ENCODE results near the gene SGO1. TPM values are rescaled to one million over a fixed set of nuclear protein-coding genes. Genes with fewer than 3 reads are reported as not detected.

SGO1 gene
- total and polyA plus RNA-seq, 4 donors = 0.44 to 1.0 (median 0.83) TPM

DNA sequence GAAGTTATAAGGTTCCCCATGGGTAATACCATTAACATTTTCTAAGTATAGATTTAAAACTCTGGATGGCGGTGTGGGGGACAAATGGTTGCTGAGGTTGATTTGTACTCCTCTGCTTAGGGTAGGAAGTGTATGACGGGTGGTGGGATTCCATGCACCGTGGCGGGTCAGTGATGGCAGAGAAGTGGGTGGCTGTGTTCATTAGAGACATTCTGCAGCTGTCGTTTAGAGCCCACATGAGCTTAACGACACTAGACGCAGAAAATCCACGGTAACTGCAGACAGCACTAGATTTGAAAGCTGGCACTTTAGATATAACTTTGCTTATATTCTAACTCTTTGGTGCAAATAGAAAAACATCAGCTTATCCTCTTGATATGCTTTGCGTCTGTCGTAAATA is 37.5 kb downstream of the SGO1 start:
- no peak overlapping the region for H3K9ac ChIP-seq (ENCODE audit: insufficient read depth in 1 of 2, low read length in 2 of 2)
- 85 to 90% methylated on average over 10 of the region's 10 CpGs for WGBS, 2 donors
- no peaks in the 10 kb centered on the region for H3K9me3 ChIP-seq (ENCODE audit: control insufficient read depth in 4 of 4, insufficient read depth in 3 of 4, low read length in 3 of 4)
- TF ChIP-seq, protein P1, sequence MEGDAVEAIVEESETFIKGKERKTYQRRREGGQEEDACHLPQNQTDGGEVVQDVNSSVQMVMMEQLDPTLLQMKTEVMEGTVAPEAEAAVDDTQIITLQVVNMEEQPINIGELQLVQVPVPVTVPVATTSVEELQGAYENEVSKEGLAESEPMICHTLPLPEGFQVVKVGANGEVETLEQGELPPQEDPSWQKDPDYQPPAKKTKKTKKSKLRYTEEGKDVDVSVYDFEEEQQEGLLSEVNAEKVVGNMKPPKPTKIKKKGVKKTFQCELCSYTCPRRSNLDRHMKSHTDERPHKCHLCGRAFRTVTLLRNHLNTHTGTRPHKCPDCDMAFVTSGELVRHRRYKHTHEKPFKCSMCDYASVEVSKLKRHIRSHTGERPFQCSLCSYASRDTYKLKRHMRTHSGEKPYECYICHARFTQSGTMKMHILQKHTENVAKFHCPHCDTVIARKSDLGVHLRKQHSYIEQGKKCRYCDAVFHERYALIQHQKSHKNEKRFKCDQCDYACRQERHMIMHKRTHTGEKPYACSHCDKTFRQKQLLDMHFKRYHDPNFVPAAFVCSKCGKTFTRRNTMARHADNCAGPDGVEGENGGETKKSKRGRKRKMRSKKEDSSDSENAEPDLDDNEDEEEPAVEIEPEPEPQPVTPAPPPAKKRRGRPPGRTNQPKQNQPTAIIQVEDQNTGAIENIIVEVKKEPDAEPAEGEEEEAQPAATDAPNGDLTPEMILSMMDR (IDR thresholded peaks at IDR 0.05; ENCODE audit: control extremely low read depth, extremely low read depth) = no peak
- ATAC-seq (ENCODE audit: insufficient read depth, low FRiP score) = no peak
- DNase-seq = peak in 2 of 3 donors; percentile 38
- H3K27ac ChIP-seq (ENCODE audit: low read depth in 1 of 2, low read length in 1 of 2) = no peak overlapping the region
- H3K27me3 ChIP-seq (ENCODE audit: control insufficient read depth in 3 of 3, insufficient read depth in 3 of 3, low read length in 2 of 3) = no peaks in the 10 kb centered on the region
- peaks cover 0 to 36% (median 4%) of the 10 kb centered on the region in 5 donors for H3K4me1 ChIP-seq (ENCODE audit: control insufficient read depth in 5 of 5, insufficient read depth in 5 of 5, low read length in 5 of 5)
- no peak overlapping the region for H3K4me3 ChIP-seq
- H3K36me3 ChIP-seq (ENCODE audit: control insufficient read depth in 4 of 4, insufficient read depth in 4 of 4, low read length in 4 of 4) = peaks cover 0 to 18% (median 3%) of the 10 kb centered on the region in 4 donors

DNA sequence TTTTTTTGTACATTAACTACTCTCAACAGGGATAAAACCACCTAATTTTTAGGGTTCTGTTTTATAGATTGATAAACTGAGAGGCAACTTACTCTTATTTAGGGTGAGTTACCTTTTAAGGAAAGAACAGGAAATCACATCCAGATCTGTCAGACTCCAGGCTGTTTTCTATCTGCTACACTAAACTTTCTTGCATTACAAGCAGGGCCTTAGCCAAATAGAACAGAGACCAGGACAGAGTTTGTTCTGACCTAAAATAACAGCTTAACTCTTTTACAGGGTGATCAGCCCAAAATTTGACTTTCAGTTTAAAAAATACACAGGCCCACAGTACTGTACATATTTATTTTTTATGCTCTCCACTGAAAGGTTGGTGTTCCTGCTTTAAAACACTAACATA is 38.6 kb downstream of the SGO1 start:
- Histone ChIP-seq H3K27me3 (ENCODE audit: control insufficient read depth in 3 of 3, insufficient read depth in 3 of 3, low read length in 2 of 3) (no peaks in the 10 kb centered on the region), H3K9me3 (ENCODE audit: control insufficient read depth in 4 of 4, insufficient read depth in 3 of 4, low read length in 3 of 4) (no peaks in the 10 kb centered on the region), H3K4me1 (ENCODE audit: control insufficient read depth in 5 of 5, insufficient read depth in 5 of 5, low read length in 5 of 5) (peaks cover 0 to 39% (median 4%) of the 10 kb centered on the region in 5 donors), H3K27ac (ENCODE audit: low read depth in 1 of 2, low read length in 1 of 2) (no peak overlapping the region), H3K36me3 (ENCODE audit: control insufficient read depth in 4 of 4, insufficient read depth in 4 of 4, low read length in 4 of 4) (peaks cover 0 to 18% (median 3%) of the 10 kb centered on the region in 4 donors), H3K9ac (ENCODE audit: insufficient read depth in 1 of 2, low read length in 2 of 2) (no peak overlapping the region), H3K4me3 (no peak overlapping the region)
- DNase-seq = peak in 2 of 3 donors; percentile 92 to 93
- no peak for ATAC-seq (ENCODE audit: insufficient read depth, low FRiP score)
- TF ChIP-seq, protein P1 (IDR thresholded peaks at IDR 0.05; ENCODE audit: control extremely low read depth, extremely low read depth) = no peak

DNA sequence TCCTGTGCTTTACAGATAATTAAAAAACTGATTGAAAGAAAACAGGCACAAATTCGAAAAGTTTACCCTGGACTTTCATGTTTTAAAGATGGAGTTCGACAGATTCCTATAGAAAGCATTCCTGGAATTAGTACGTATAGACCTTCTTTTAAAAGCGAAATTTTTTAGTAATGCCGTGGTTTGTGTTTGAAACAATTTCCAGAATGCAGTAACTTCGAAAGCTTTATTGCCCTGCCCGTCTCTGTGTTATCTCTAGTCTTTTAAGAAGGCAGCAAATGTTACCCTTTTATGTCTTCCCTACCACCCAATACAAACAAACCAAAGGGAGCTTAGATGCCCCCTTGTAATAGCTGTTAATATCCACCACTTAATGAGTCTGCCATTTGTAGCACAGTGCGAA is 39.7 kb downstream of the SGO1 start:
- ATAC-seq (ENCODE audit: insufficient read depth, low FRiP score) (no peak), DNase-seq (peak in 1 of 3 donors; percentile 18)
- H3K4me1 ChIP-seq (ENCODE audit: control insufficient read depth in 5 of 5, insufficient read depth in 5 of 5, low read length in 5 of 5) = peaks cover 0 to 48% (median 4%) of the 10 kb centered on the region in 5 donors
- H3K27me3 ChIP-seq (ENCODE audit: control insufficient read depth in 3 of 3, insufficient read depth in 3 of 3, low read length in 2 of 3) = no peaks in the 10 kb centered on the region
- no peaks in the 10 kb centered on the region for H3K9me3 ChIP-seq (ENCODE audit: control insufficient read depth in 4 of 4, insufficient read depth in 3 of 4, low read length in 3 of 4)
- no peak overlapping the region for H3K4me3 ChIP-seq
- peaks cover 0 to 18% (median 3%) of the 10 kb centered on the region in 4 donors for H3K36me3 ChIP-seq (ENCODE audit: control insufficient read depth in 4 of 4, insufficient read depth in 4 of 4, low read length in 4 of 4)
- TF ChIP-seq, protein P1 (IDR thresholded peaks at IDR 0.05; ENCODE audit: control extremely low read depth, extremely low read depth) = no peak
- WGBS, 2 donors = 87 to 95% methylated on average over 8 of the region's 8 CpGs
- H3K9ac ChIP-seq (ENCODE audit: insufficient read depth in 1 of 2, low read length in 2 of 2) = no peak overlapping the region
- no peak overlapping the region for H3K27ac ChIP-seq (ENCODE audit: low read depth in 1 of 2, low read length in 1 of 2)

DNA sequence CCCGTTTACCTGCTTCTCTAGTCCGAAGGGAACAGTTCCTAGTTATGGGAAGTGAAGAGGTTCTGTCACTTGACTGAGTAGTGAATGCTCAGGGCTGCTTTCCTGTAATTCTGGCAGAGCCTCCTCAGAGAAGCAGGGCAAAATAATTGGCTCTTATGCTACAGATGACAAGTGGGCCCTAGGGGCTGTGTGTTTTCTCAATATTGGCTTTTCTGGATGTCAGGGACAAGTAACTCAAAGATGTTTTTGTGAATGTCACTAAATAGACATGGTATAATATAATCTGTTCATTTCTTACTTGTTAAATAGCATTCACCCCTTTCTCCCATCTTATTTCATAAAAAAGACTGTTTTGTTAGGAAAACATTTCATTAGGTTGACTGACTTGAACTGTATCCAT is 40.1 kb downstream of the SGO1 start:
- DNase-seq (no peak), ATAC-seq (ENCODE audit: insufficient read depth, low FRiP score) (no peak)
- no peak overlapping the region for H3K9ac ChIP-seq (ENCODE audit: insufficient read depth in 1 of 2, low read length in 2 of 2)
- H3K27ac ChIP-seq (ENCODE audit: low read depth in 1 of 2, low read length in 1 of 2) = no peak overlapping the region
- WGBS, 2 donors = 90 to 96% methylated on average over 2 of the region's 2 CpGs
- peaks cover 0 to 49% (median 4%) of the 10 kb centered on the region in 5 donors for H3K4me1 ChIP-seq (ENCODE audit: control insufficient read depth in 5 of 5, insufficient read depth in 5 of 5, low read length in 5 of 5)
- peaks cover 0 to 18% (median 3%) of the 10 kb centered on the region in 4 donors for H3K36me3 ChIP-seq (ENCODE audit: control insufficient read depth in 4 of 4, insufficient read depth in 4 of 4, low read length in 4 of 4)
- no peak overlapping the region for H3K4me3 ChIP-seq
- H3K9me3 ChIP-seq (ENCODE audit: control insufficient read depth in 4 of 4, insufficient read depth in 3 of 4, low read length in 3 of 4) = no peaks in the 10 kb centered on the region
- TF ChIP-seq, protein P1 (IDR thresholded peaks at IDR 0.05; ENCODE audit: control extremely low read depth, extremely low read depth) = no peak
- no peaks in the 10 kb centered on the region for H3K27me3 ChIP-seq (ENCODE audit: control insufficient read depth in 3 of 3, insufficient read depth in 3 of 3, low read length in 2 of 3)

Measured in lung (tissue), 12 donors.